CD4-positive, alpha-beta T cell treated with Interleukin-10 for 1 hour (primary cell): ENCODE data around the gene TMEM52.
"Not testable (repeated sequence)": the region's sequence is repeated elsewhere in the genome, so short reads cannot be mapped to it uniquely, and the experiment has no call there.

Source experiments
- DNase-seq: peaks from one replicate; pipeline ENCODE4 v3.0.0-alpha.2; 2020

TMEM52 gene

GRCh38 chr1:1945782-1946393 lies 26.8 kb upstream of the TMEM52 start:
- DNase-seq, result no peak

GRCh38 chr1:1943834-1944570 lies 24.9 kb upstream of the TMEM52 start:
- peak; percentile 53 for DNase-seq

- no peak for DNase-seq
These were observed 23.9 kb upstream of the TMEM52 start for GRCh38 chr1:1942753-1943656.

GRCh38 chr1:1941868-1942752 lies 23.0 kb upstream of the TMEM52 start:
- no peak for DNase-seq

GRCh38 chr1:1941211-1941841 lies 22.2 kb upstream of the TMEM52 start:
- no peak for DNase-seq

GRCh38 chr1:1940123-1940425 lies 21.0 kb upstream of the TMEM52 start:
- DNase-seq, result no peak

GRCh38 chr1:1939296-1940122 lies 20.4 kb upstream of the TMEM52 start:
- no peak for DNase-seq

- DNase-seq, result no peak
These were observed 19.7 kb upstream of the TMEM52 start for GRCh38 chr1:1938613-1939295.

- DNase-seq, result no peak
These were observed 19.1 kb upstream of the TMEM52 start for GRCh38 chr1:1938276-1938573.

GRCh38 chr1:1937549-1938275 lies 18.6 kb upstream of the TMEM52 start:
- no peak for DNase-seq

GRCh38 chr1:1937061-1937460 lies 18.0 kb upstream of the TMEM52 start:
- no peak for DNase-seq

- DNase-seq, result not testable (repeated sequence)
These were observed 15.8 kb upstream of the TMEM52 start for GRCh38 chr1:1934848-1935247.

GRCh38 chr1:1929639-1930545 lies 10.8 kb upstream of the TMEM52 start:
- no peak for DNase-seq

GRCh38 chr1:1929102-1929638 lies 10.1 kb upstream of the TMEM52 start:
- no peak for DNase-seq

- DNase-seq, result no peak
These were observed 9.4 kb upstream of the TMEM52 start for GRCh38 chr1:1928231-1929101.

GRCh38 chr1:1927751-1928150 lies 8.7 kb upstream of the TMEM52 start:
- no peak for DNase-seq

GRCh38 chr1:1926886-1927660 lies 8.0 kb upstream of the TMEM52 start:
- no peak for DNase-seq
